ENCODE results near the gene TSPAN18.
A peak's percentile ranks its signal among the peaks of the same experiment; 100 is the strongest.

TSPAN18 gene

GRCh38 chr11:44804449-44805437 lies 78.0 kb downstream of the TSPAN18 start:
- Histone ChIP-seq H3K4me2 (ENCODE audit: low read length, poor library complexity, severe bottlenecking) (no peak overlapping the region), H2AFZ (ENCODE audit: low read depth, low read length) (no peak overlapping the region), H4K8ac (ENCODE audit: low read length) (no peak overlapping the region), H3K27me3 (ENCODE audit: control insufficient read depth in 1 of 2, insufficient read depth in 1 of 2, low read length in 2 of 2) (peaks cover 70 to 86% of the 10 kb centered on the region in 2 experiments), H2BK120ac (ENCODE audit: low read depth, low read length) (no peak overlapping the region), H3K18ac (ENCODE audit: low read depth in 1 of 2, low read length in 2 of 2) (no peak overlapping the region), H3K14ac (ENCODE audit: low read length in 2 of 2) (no peak overlapping the region), H3K27ac (ENCODE audit: low read length, poor library complexity, severe bottlenecking) (no peak overlapping the region), H3K79me1 (replicated peaks; ENCODE audit: low read length, poor library complexity, severe bottlenecking) (no peaks in the 10 kb centered on the region), H3K4ac (ENCODE audit: low read depth in 1 of 2, low read length in 2 of 2) (no peak overlapping the region), H3K36me3 (ENCODE audit: control insufficient read depth in 1 of 2, insufficient read depth in 2 of 2, low read depth in 1 of 2, low read length in 2 of 2) (no peaks in the 10 kb centered on the region), H3K4me1 (ENCODE audit: control insufficient read depth, insufficient read depth, low read depth, low read length) (no peaks in the 10 kb centered on the region), H2BK12ac (ENCODE audit: low read length in 2 of 2) (no peak overlapping the region), H4K91ac (ENCODE audit: low read length) (no peak overlapping the region), H2BK5ac (ENCODE audit: low read depth, low read length, poor library complexity, severe bottlenecking) (no peak overlapping the region), H3K9me3 (ENCODE audit: control insufficient read depth, low read length) (no peaks in the 10 kb centered on the region), H3K9ac (ENCODE audit: low read length) (no peak overlapping the region), H2BK15ac (ENCODE audit: low read depth, poor library complexity, severe bottlenecking) (no peak overlapping the region), H2AK5ac (ENCODE audit: low read length, severe bottlenecking) (no peak overlapping the region), H3K4me3 (ENCODE audit: insufficient read depth in 1 of 2, low read depth in 1 of 2, low read length in 2 of 2) (no peak overlapping the region), H3K23ac (ENCODE audit: low read length in 2 of 2) (no peak overlapping the region)
- 56% methylated on average over 14 of the region's 14 CpGs for WGBS
- DNase-seq, result no peak

GRCh38 chr11:44805596-44805995 lies 78.8 kb downstream of the TSPAN18 start:
- Histone ChIP-seq H2AK5ac (ENCODE audit: low read length, severe bottlenecking) (no peak overlapping the region), H4K8ac (ENCODE audit: low read length) (no peak overlapping the region), H3K79me1 (replicated peaks; ENCODE audit: low read length, poor library complexity, severe bottlenecking) (no peaks in the 10 kb centered on the region), H3K4me1 (ENCODE audit: control insufficient read depth, insufficient read depth, low read depth, low read length) (no peaks in the 10 kb centered on the region), H2BK15ac (ENCODE audit: low read depth, poor library complexity, severe bottlenecking) (no peak overlapping the region), H3K9me3 (ENCODE audit: control insufficient read depth, low read length) (no peaks in the 10 kb centered on the region), H4K91ac (ENCODE audit: low read length) (no peak overlapping the region), H2BK120ac (ENCODE audit: low read depth, low read length) (no peak overlapping the region), H3K4ac (ENCODE audit: low read depth in 1 of 2, low read length in 2 of 2) (no peak overlapping the region), H3K14ac (ENCODE audit: low read length in 2 of 2) (no peak overlapping the region), H3K27me3 (ENCODE audit: control insufficient read depth in 1 of 2, insufficient read depth in 1 of 2, low read length in 2 of 2) (peaks cover 67 to 85% of the 10 kb centered on the region in 2 experiments), H3K9ac (ENCODE audit: low read length) (no peak overlapping the region), H2AFZ (ENCODE audit: low read depth, low read length) (no peak overlapping the region), H3K36me3 (ENCODE audit: control insufficient read depth in 1 of 2, insufficient read depth in 2 of 2, low read depth in 1 of 2, low read length in 2 of 2) (no peaks in the 10 kb centered on the region), H2BK12ac (ENCODE audit: low read length in 2 of 2) (no peak overlapping the region), H3K27ac (ENCODE audit: low read length, poor library complexity, severe bottlenecking) (no peak overlapping the region), H3K4me2 (ENCODE audit: low read length, poor library complexity, severe bottlenecking) (no peak overlapping the region), H3K23ac (ENCODE audit: low read length in 2 of 2) (no peak overlapping the region), H2BK5ac (ENCODE audit: low read depth, low read length, poor library complexity, severe bottlenecking) (no peak overlapping the region), H3K18ac (ENCODE audit: low read depth in 1 of 2, low read length in 2 of 2) (no peak overlapping the region), H3K4me3 (ENCODE audit: insufficient read depth in 1 of 2, low read depth in 1 of 2, low read length in 2 of 2) (no peak overlapping the region)
- 47% methylated on average over 6 of the region's 6 CpGs for WGBS
- peak; percentile 36 for DNase-seq

- Histone ChIP-seq H4K8ac (ENCODE audit: low read length) (no peak overlapping the region), H3K4ac (ENCODE audit: low read depth in 1 of 2, low read length in 2 of 2) (no peak overlapping the region), H3K14ac (ENCODE audit: low read length in 2 of 2) (no peak overlapping the region), H3K9ac (ENCODE audit: low read length) (no peak overlapping the region), H3K4me1 (ENCODE audit: control insufficient read depth, insufficient read depth, low read depth, low read length) (peaks cover 3% of the 10 kb centered on the region), H3K4me2 (ENCODE audit: low read length, poor library complexity, severe bottlenecking) (no peak overlapping the region), H3K36me3 (ENCODE audit: control insufficient read depth in 1 of 2, insufficient read depth in 2 of 2, low read depth in 1 of 2, low read length in 2 of 2) (no peaks in the 10 kb centered on the region), H2AFZ (ENCODE audit: low read depth, low read length) (no peak overlapping the region), H2BK120ac (ENCODE audit: low read depth, low read length) (no peak overlapping the region), H2BK12ac (ENCODE audit: low read length in 2 of 2) (no peak overlapping the region), H2BK5ac (ENCODE audit: low read depth, low read length, poor library complexity, severe bottlenecking) (no peak overlapping the region), H3K4me3 (ENCODE audit: insufficient read depth in 1 of 2, low read depth in 1 of 2, low read length in 2 of 2) (no peak overlapping the region), H3K9me3 (ENCODE audit: control insufficient read depth, low read length) (no peaks in the 10 kb centered on the region), H4K91ac (ENCODE audit: low read length) (no peak overlapping the region), H2AK5ac (ENCODE audit: low read length, severe bottlenecking) (no peak overlapping the region), H3K27ac (ENCODE audit: low read length, poor library complexity, severe bottlenecking) (no peak overlapping the region), H3K18ac (ENCODE audit: low read depth in 1 of 2, low read length in 2 of 2) (no peak overlapping the region), H3K27me3 (ENCODE audit: control insufficient read depth in 1 of 2, insufficient read depth in 1 of 2, low read length in 2 of 2) (peaks cover 41 to 61% of the 10 kb centered on the region in 2 experiments), H2BK15ac (ENCODE audit: low read depth, poor library complexity, severe bottlenecking) (no peak overlapping the region), H3K79me1 (replicated peaks; ENCODE audit: low read length, poor library complexity, severe bottlenecking) (no peaks in the 10 kb centered on the region), H3K23ac (ENCODE audit: low read length in 2 of 2) (no peak overlapping the region)
- 88% methylated on average over 5 of the region's 7 CpGs for WGBS
- DNase-seq, result no peak
Observed at GRCh38 chr11:44808053-44808753, 81.4 kb downstream of the TSPAN18 start.

GRCh38 chr11:44809283-44809682 lies 82.5 kb downstream of the TSPAN18 start:
- Histone ChIP-seq H4K91ac (ENCODE audit: low read length) (no peak overlapping the region), H3K23ac (ENCODE audit: low read length in 2 of 2) (no peak overlapping the region), H3K4ac (ENCODE audit: low read depth in 1 of 2, low read length in 2 of 2) (no peak overlapping the region), H3K18ac (ENCODE audit: low read depth in 1 of 2, low read length in 2 of 2) (no peak overlapping the region), H3K79me1 (replicated peaks; ENCODE audit: low read length, poor library complexity, severe bottlenecking) (no peaks in the 10 kb centered on the region), H4K8ac (ENCODE audit: low read length) (no peak overlapping the region), H3K27me3 (ENCODE audit: control insufficient read depth in 1 of 2, insufficient read depth in 1 of 2, low read length in 2 of 2) (peaks cover 36 to 50% of the 10 kb centered on the region in 2 experiments), H2BK15ac (ENCODE audit: low read depth, poor library complexity, severe bottlenecking) (no peak overlapping the region), H3K9ac (ENCODE audit: low read length) (no peak overlapping the region), H3K27ac (ENCODE audit: low read length, poor library complexity, severe bottlenecking) (no peak overlapping the region), H3K4me1 (ENCODE audit: control insufficient read depth, insufficient read depth, low read depth, low read length) (peaks cover 3% of the 10 kb centered on the region), H2AFZ (ENCODE audit: low read depth, low read length) (no peak overlapping the region), H3K9me3 (ENCODE audit: control insufficient read depth, low read length) (no peaks in the 10 kb centered on the region), H2AK5ac (ENCODE audit: low read length, severe bottlenecking) (no peak overlapping the region), H2BK12ac (ENCODE audit: low read length in 2 of 2) (no peak overlapping the region), H3K4me3 (ENCODE audit: insufficient read depth in 1 of 2, low read depth in 1 of 2, low read length in 2 of 2) (no peak overlapping the region), H3K36me3 (ENCODE audit: control insufficient read depth in 1 of 2, insufficient read depth in 2 of 2, low read depth in 1 of 2, low read length in 2 of 2) (no peaks in the 10 kb centered on the region), H3K14ac (ENCODE audit: low read length in 2 of 2) (no peak overlapping the region), H2BK5ac (ENCODE audit: low read depth, low read length, poor library complexity, severe bottlenecking) (no peak overlapping the region), H2BK120ac (ENCODE audit: low read depth, low read length) (no peak overlapping the region), H3K4me2 (ENCODE audit: low read length, poor library complexity, severe bottlenecking) (no peak overlapping the region)
- WGBS, result 93% methylated on average over 5 of the region's 6 CpGs
- no peak for DNase-seq

Data from mesenchymal stem cell (in vitro differentiated cells and primary cell).